Small intestine (tissue), 7 donors: ENCODE results near the gene PDGFA. TPM values are rescaled to one million over a fixed set of nuclear protein-coding genes. Genes with fewer than 3 reads are reported as not detected.

Source experiments
- DNase-seq, 2 donors: peaks; one replicate each; pipeline versions ENCODE4 v3.0.0 to v3.0.0-alpha.2; 2013
- FAIRE-seq: peaks from 2 replicates; lab custom pipeline; 2012; peaks lifted over from hg19 to GRCh38; lab: Jason Lieb, UNC
- H3K27ac ChIP-seq, 3 donors: one replicate each; pipeline ENCODE4 v1.5.1; 2013; ENCODE audit warnings: low read length in 2 of 3, mild to moderate bottlenecking in 2 of 3, control low read depth in 1 of 3, inconsistent platforms in 1 of 3, low read depth in 1 of 3, moderate library complexity in 1 of 3
- H3K27me3 ChIP-seq, 3 donors: one replicate each; pipeline ENCODE4 v1.6.1; 2013; ENCODE audit warnings: low read length in 3 of 3, inconsistent platforms in 1 of 3; ENCODE audit not compliant: control insufficient read depth in 3 of 3, insufficient read depth in 3 of 3
- H3K36me3 ChIP-seq, 3 donors: one replicate each; pipeline ENCODE4 v1.6.1; 2013; ENCODE audit warnings: low read length in 3 of 3, inconsistent platforms in 1 of 3, low read depth in 1 of 3, mild to moderate bottlenecking in 1 of 3, moderate library complexity in 1 of 3; ENCODE audit not compliant: control insufficient read depth in 3 of 3, insufficient read depth in 2 of 3
- H3K4me1 ChIP-seq, 3 donors: one replicate each; pipeline ENCODE4 v1.6.1; 2013; ENCODE audit warnings: low read length in 2 of 3, inconsistent platforms in 1 of 3, low read depth in 1 of 3, mild to moderate bottlenecking in 1 of 3, moderate library complexity in 1 of 3; ENCODE audit not compliant: control insufficient read depth in 3 of 3, insufficient read depth in 2 of 3
- H3K4me3 ChIP-seq, 3 donors: one replicate each; pipeline ENCODE4 v1.5.1; 2013; ENCODE audit warnings: low read length in 3 of 3, control low read depth in 1 of 3, inconsistent platforms in 1 of 3, low read depth in 1 of 3, mild to moderate bottlenecking in 1 of 3, moderate library complexity in 1 of 3
- H3K9me3 ChIP-seq, 2 donors: one replicate each; pipeline ENCODE4 v1.6.1; 2013; ENCODE audit warnings: low read depth in 1 of 2, low read length in 1 of 2; ENCODE audit not compliant: control insufficient read depth in 2 of 2, insufficient read depth in 1 of 2
- whole genome bisulfite sequencing, 3 donors: extraction: QIAGEN DNeasy Blood & Tissue Kit; methylation state at CpG; one replicate each; pipeline ENCODE4 v1.1.7; 2013; 5-methylcytosine and 5-hydroxymethylcytosine counted together
- polyA plus RNA-seq, 4 donors: library from polyadenylated mRNA; stranded (reverse) in 3 of 4; unstranded in 1 of 4; fragments of 200-250 nt in 3 of 4; fragments of 120-200 nt in 1 of 4; gene quantifications; one replicate each; pipeline versions ENCODE4 v1.2.1 to v1.2.3, GENCODE V29; 2013
- donor health status: healthy with polysubstance abuse.
- donor health status: control.
- donor health status: control.
- donor health status: Bipolar disorder and iron deficiency.
- donor health status: healthy.

Gene PDGFA
- polyA plus RNA-seq, 4 donors: 17.4 to 107 (median 32.4) TPM

- WGBS, 3 donors: 86 to 89% (median 88%) methylated on average over 12 of the region's 12 CpGs
- DNase-seq: peak in 1 of 2 donors; percentile 44
- Histone ChIP-seq H3K27me3 (no peaks in the 10 kb centered on the region), H3K36me3 (peaks cover 0 to 97% (median 0%) of the 10 kb centered on the region in 3 donors), H3K4me3 (no peak overlapping the region), H3K27ac (peak overlapping the region in 2 of 3 donors; percentile 41 to 100), H3K4me1 (peaks cover 6 to 93% (median 17%) of the 10 kb centered on the region in 3 donors), H3K9me3 (no peaks in the 10 kb centered on the region)
- FAIRE-seq: no peak
Observed at GRCh38 chr7:508461-509170, 11.0 kb downstream of the PDGFA start.

- WGBS, 3 donors: 40 to 81% (median 56%) methylated on average over 17 of the region's 17 CpGs
- peaks cover 0 to 97% (median 0%) of the 10 kb centered on the region in 3 donors for H3K36me3 ChIP-seq
- H3K27me3 ChIP-seq: no peaks in the 10 kb centered on the region
- FAIRE-seq (no peak), DNase-seq (peak; percentile 91 to 93)
- no peak overlapping the region for H3K4me3 ChIP-seq
- peak overlapping the region in 2 of 3 donors; percentile 41 to 100 for H3K27ac ChIP-seq
- no peaks in the 10 kb centered on the region for H3K9me3 ChIP-seq
- peaks cover 6 to 91% (median 21%) of the 10 kb centered on the region in 3 donors for H3K4me1 ChIP-seq
Observed at GRCh38 chr7:507623-508300, 11.9 kb downstream of the PDGFA start.

- DNase-seq (peak in 1 of 2 donors; percentile 31), FAIRE-seq (no peak)
- 73 to 81% (median 76%) methylated on average over 15 of the region's 15 CpGs for WGBS, 3 donors
- Histone ChIP-seq H3K4me3 (no peak overlapping the region), H3K27me3 (no peaks in the 10 kb centered on the region), H3K36me3 (peaks cover 0 to 97% (median 0%) of the 10 kb centered on the region in 3 donors), H3K27ac (peak overlapping the region in 2 of 3 donors; percentile 39 to 100), H3K9me3 (no peaks in the 10 kb centered on the region), H3K4me1 (peaks cover 6 to 91% (median 20%) of the 10 kb centered on the region in 3 donors)
Observed at GRCh38 chr7:506921-507622, 12.6 kb downstream of the PDGFA start.

- peaks cover 0 to 97% (median 0%) of the 10 kb centered on the region in 3 donors for H3K36me3 ChIP-seq
- 66 to 88% (median 77%) methylated on average over 11 of the region's 11 CpGs for WGBS, 3 donors
- H3K4me3 ChIP-seq: no peak overlapping the region
- H3K27ac ChIP-seq: peak overlapping the region in 1 of 3 donors; percentile 100
- H3K27me3 ChIP-seq: no peaks in the 10 kb centered on the region
- peaks cover 6 to 91% (median 16%) of the 10 kb centered on the region in 3 donors for H3K4me1 ChIP-seq
- FAIRE-seq: no peak
- H3K9me3 ChIP-seq: no peaks in the 10 kb centered on the region
- DNase-seq: peak in 1 of 2 donors; percentile 6
Observed at GRCh38 chr7:506391-506831, 13.2 kb downstream of the PDGFA start.

DNA sequence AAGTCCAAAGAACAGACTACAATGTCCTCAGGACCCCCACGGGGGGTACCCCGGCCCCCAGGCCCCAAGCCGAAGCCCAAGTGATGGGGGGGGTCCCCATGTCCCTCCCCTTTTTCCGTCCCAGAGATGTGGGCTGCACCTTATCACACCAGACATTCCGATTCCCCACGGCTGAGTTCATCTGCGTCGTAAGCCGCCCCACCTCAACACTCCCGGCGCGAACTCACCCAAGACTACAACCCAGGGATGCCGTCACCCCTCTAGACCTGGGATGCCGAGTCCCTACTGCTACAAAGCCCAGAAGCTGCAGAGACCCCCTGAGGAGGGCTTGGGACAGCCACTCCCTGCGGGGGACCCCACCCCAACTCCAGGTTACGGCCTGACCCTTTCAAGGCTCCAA lies 14.5 kb downstream of the PDGFA start:
- H3K36me3 ChIP-seq: peaks cover 0 to 100% (median 6%) of the 10 kb centered on the region in 3 donors
- no peaks in the 10 kb centered on the region for H3K9me3 ChIP-seq
- H3K4me3 ChIP-seq: no peak overlapping the region
- H3K4me1 ChIP-seq: peaks cover 6 to 94% (median 16%) of the 10 kb centered on the region in 3 donors
- H3K27ac ChIP-seq: peak overlapping the region; percentile 79 to 100 (median 95)
- no peaks in the 10 kb centered on the region for H3K27me3 ChIP-seq
- DNase-seq: peak in 1 of 2 donors; percentile 59
- no peak for FAIRE-seq
- 25 to 68% (median 46%) methylated on average over 16 of the region's 16 CpGs for WGBS, 3 donors

- Histone ChIP-seq H3K36me3 (peaks cover 0 to 100% (median 9%) of the 10 kb centered on the region in 3 donors), H3K4me1 (peaks cover 6 to 89% (median 16%) of the 10 kb centered on the region in 3 donors), H3K27me3 (no peaks in the 10 kb centered on the region), H3K4me3 (no peak overlapping the region), H3K27ac (peak overlapping the region; percentile 79 to 100 (median 95)), H3K9me3 (no peaks in the 10 kb centered on the region)
- 20 to 67% (median 36%) methylated on average over 28 to 34 of the region's 34 CpGs for WGBS, 3 donors
- FAIRE-seq (no peak), DNase-seq (peak; percentile 64 to 67)
Observed at GRCh38 chr7:504221-505111, 15.2 kb downstream of the PDGFA start.

- Histone ChIP-seq H3K4me3 (no peak overlapping the region), H3K36me3 (peaks cover 0 to 100% (median 12%) of the 10 kb centered on the region in 3 donors), H3K9me3 (no peaks in the 10 kb centered on the region), H3K27ac (peak overlapping the region; percentile 79 to 100 (median 95)), H3K27me3 (no peaks in the 10 kb centered on the region), H3K4me1 (peaks cover 6 to 82% (median 16%) of the 10 kb centered on the region in 3 donors)
- peak; percentile 99 for DNase-seq
- WGBS, 3 donors: 16 to 44% (median 35%) methylated on average over 18 to 20 of the region's 20 CpGs
- FAIRE-seq: no peak
Observed at GRCh38 chr7:503575-504111, 16.0 kb downstream of the PDGFA start.
